Endothelial cell of umbilical vein (primary cell): ENCODE data around the gene MOB3A.

Experiments used
- CTCF ChIP-seq, 2 donors: IDR thresholded peaks; 1 replicate in 1 of 2; 2 replicates in 1 of 2; pipeline ENCODE4 v1.5.1; 2011; ENCODE audit warnings: low read length in 2 of 2, mild to moderate bottlenecking in 2 of 2, moderate library complexity in 2 of 2, control low read depth in 1 of 2, inconsistent platforms in 1 of 2, low read depth in 1 of 2; ENCODE audit not compliant: insufficient read depth in 1 of 2; ENCODE audit errors: extremely low read depth in 1 of 2
- JUN ChIP-seq: IDR thresholded peaks from 2 replicates; pipeline ENCODE4 v1.6.1; 2011; ENCODE audit warnings: borderline replicate concordance, low read depth; ENCODE audit not compliant: insufficient read length, insufficient read depth
- MAX ChIP-seq: IDR thresholded peaks from 2 replicates; pipeline ENCODE4 v1.6.1; 2011; ENCODE audit not compliant: insufficient read depth, insufficient read length

- no peak for TF ChIP-seq MAX
- no peak for TF ChIP-seq JUN
- TF ChIP-seq CTCF (IDR thresholded peaks at IDR 0.05; ENCODE audit: extremely low read depth in 1 of 2, insufficient read depth in 1 of 2, low read depth in 1 of 2, low read length in 2 of 2), result no peak
These were observed 14.0 kb downstream of the MOB3A start for GRCh38 chr19:2081873-2082810.
